ENCODE measurements around the gene DOCK1.

Gene DOCK1

GRCh38 chr10:127221281-127221680, 316.1 kb downstream of the DOCK1 start:
- no peak for DNase-seq (ENCODE audit: low read depth)

- DNase-seq (ENCODE audit: low read depth), result no peak
These were observed 321.8 kb downstream of the DOCK1 start for GRCh38 chr10:127227027-127227426.

- no peak for DNase-seq (ENCODE audit: low read depth)
These were observed 322.4 kb downstream of the DOCK1 start for GRCh38 chr10:127227663-127228062.

- DNase-seq (ENCODE audit: low read depth), result no peak
These were observed 323.1 kb downstream of the DOCK1 start for GRCh38 chr10:127228195-127228787.

GRCh38 chr10:127234306-127234800, 329.1 kb downstream of the DOCK1 start:
- DNase-seq (ENCODE audit: low read depth), result no peak

- DNase-seq (ENCODE audit: low read depth), result no peak
These were observed 331.0 kb downstream of the DOCK1 start for GRCh38 chr10:127236266-127236665.

- DNase-seq (ENCODE audit: low read depth), result no peak
These were observed 337.7 kb downstream of the DOCK1 start for GRCh38 chr10:127242914-127243313.

- peak; percentile 24 for DNase-seq (ENCODE audit: low read depth)
These were observed 338.5 kb downstream of the DOCK1 start for GRCh38 chr10:127243490-127244272.

- DNase-seq (ENCODE audit: low read depth), result no peak
These were observed 340.2 kb downstream of the DOCK1 start for GRCh38 chr10:127245456-127245855.

- DNase-seq (ENCODE audit: low read depth), result no peak
These were observed 344.8 kb downstream of the DOCK1 start for GRCh38 chr10:127250031-127250430.

GRCh38 chr10:127252818-127253217, 347.6 kb downstream of the DOCK1 start:
- no peak for DNase-seq (ENCODE audit: low read depth)

GRCh38 chr10:127254276-127254675, 349.0 kb downstream of the DOCK1 start:
- no peak for DNase-seq (ENCODE audit: low read depth)

GRCh38 chr10:127257395-127257794, 352.2 kb downstream of the DOCK1 start:
- no peak for DNase-seq (ENCODE audit: low read depth)

GRCh38 chr10:127259347-127259746, 354.1 kb downstream of the DOCK1 start:
- no peak for DNase-seq (ENCODE audit: low read depth)

GRCh38 chr10:127262606-127263005, 357.4 kb downstream of the DOCK1 start:
- no peak for DNase-seq (ENCODE audit: low read depth)

- DNase-seq (ENCODE audit: low read depth), result no peak
These were observed 360.1 kb downstream of the DOCK1 start for GRCh38 chr10:127265288-127265687.

GRCh38 chr10:127266431-127266830, 361.2 kb downstream of the DOCK1 start:
- no peak for DNase-seq (ENCODE audit: low read depth)

GRCh38 chr10:127267442-127267841, 362.2 kb downstream of the DOCK1 start:
- no peak for DNase-seq (ENCODE audit: low read depth)

- DNase-seq (ENCODE audit: low read depth), result no peak
These were observed 366.8 kb downstream of the DOCK1 start for GRCh38 chr10:127272076-127272475.

GRCh38 chr10:127275272-127275671, 370.0 kb downstream of the DOCK1 start:
- no peak for DNase-seq (ENCODE audit: low read depth)

- no peak for DNase-seq (ENCODE audit: low read depth)
These were observed 370.7 kb downstream of the DOCK1 start for GRCh38 chr10:127275793-127276450.

- no peak for DNase-seq (ENCODE audit: low read depth)
These were observed 371.7 kb downstream of the DOCK1 start for GRCh38 chr10:127276794-127277462.
